NCI-H460 (cell line): ENCODE results near the gene PLEKHA7. TPM values are rescaled to one million over a fixed set of nuclear protein-coding genes. Genes with fewer than 3 reads are reported as not detected.

Experiments used
- DNase-seq: peaks from one replicate; pipeline ENCODE4 v3.0.0-alpha.2; 2016; ENCODE audit warnings: low read depth; ENCODE audit errors: extremely low read depth
- total RNA-seq: library from RNA; depleted of rRNA; stranded (reverse); fragments of >200 nt; shearing (Covaris generic); gene quantifications from 2 replicates; pipeline ENCODE4 v1.2.3, GENCODE V29; 2014

The PLEKHA7 gene
- total RNA-seq, 1 experiment from 2014 or later: 0.25 TPM

- DNase-seq: no peak
Measured at GRCh38 chr11:16956538-16957153, 57.6 kb downstream of the PLEKHA7 start.

- DNase-seq: no peak
Measured at GRCh38 chr11:16953663-16954062, 60.6 kb downstream of the PLEKHA7 start.

GRCh38 chr11:16946477-16947282, 67.5 kb downstream of the PLEKHA7 start:
- DNase-seq: no peak

GRCh38 chr11:16945671-16946469, 68.3 kb downstream of the PLEKHA7 start:
- DNase-seq: peak; percentile 45

- DNase-seq: no peak
Measured at GRCh38 chr11:16942911-16943310, 71.3 kb downstream of the PLEKHA7 start.

- no peak for DNase-seq
Measured at GRCh38 chr11:16942342-16942741, 71.9 kb downstream of the PLEKHA7 start.

- DNase-seq: no peak
Measured at GRCh38 chr11:16941935-16942334, 72.3 kb downstream of the PLEKHA7 start.

- no peak for DNase-seq
Measured at GRCh38 chr11:16938061-16938460, 76.2 kb downstream of the PLEKHA7 start.

- no peak for DNase-seq
Measured at GRCh38 chr11:16936643-16937042, 77.6 kb downstream of the PLEKHA7 start.

GRCh38 chr11:16935518-16936302, 78.5 kb downstream of the PLEKHA7 start:
- peak; percentile 27 for DNase-seq

- DNase-seq: no peak
Measured at GRCh38 chr11:16933756-16934603, 80.2 kb downstream of the PLEKHA7 start.

- no peak for DNase-seq
Measured at GRCh38 chr11:16933291-16933690, 80.9 kb downstream of the PLEKHA7 start.

- DNase-seq: no peak
Measured at GRCh38 chr11:16928044-16928443, 86.2 kb downstream of the PLEKHA7 start.

GRCh38 chr11:16926883-16927626, 87.2 kb downstream of the PLEKHA7 start:
- no peak for DNase-seq

GRCh38 chr11:16925561-16926065, 88.6 kb downstream of the PLEKHA7 start:
- no peak for DNase-seq

GRCh38 chr11:16924826-16925560, 89.2 kb downstream of the PLEKHA7 start:
- DNase-seq: no peak

- no peak for DNase-seq
Measured at GRCh38 chr11:16924462-16924825, 89.8 kb downstream of the PLEKHA7 start.

- DNase-seq: no peak
Measured at GRCh38 chr11:16923987-16924386, 90.2 kb downstream of the PLEKHA7 start.
